ENCODE results near the gene PMF1.

Gene PMF1

DNA sequence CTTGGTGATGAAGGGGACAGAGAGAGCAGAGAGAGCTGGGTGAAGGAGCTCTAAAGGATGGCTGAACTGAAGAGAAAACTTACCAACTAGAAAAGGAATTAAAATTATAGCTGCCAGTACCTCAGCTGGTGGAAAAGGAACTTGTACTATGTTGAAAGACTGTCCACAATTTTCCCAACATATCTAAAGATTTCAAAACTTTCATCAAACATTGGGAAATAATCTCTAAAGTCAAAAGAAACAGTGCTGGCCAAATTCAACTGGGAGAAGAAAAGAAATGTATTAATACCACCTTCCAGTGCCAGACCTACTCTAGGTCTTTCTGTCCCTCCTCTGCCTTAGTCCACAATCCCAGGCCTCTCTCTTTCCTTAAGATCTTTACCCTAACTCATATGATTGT lies 63.7 kb downstream of the PMF1 start:
- DNase-seq = no peak

DNA sequence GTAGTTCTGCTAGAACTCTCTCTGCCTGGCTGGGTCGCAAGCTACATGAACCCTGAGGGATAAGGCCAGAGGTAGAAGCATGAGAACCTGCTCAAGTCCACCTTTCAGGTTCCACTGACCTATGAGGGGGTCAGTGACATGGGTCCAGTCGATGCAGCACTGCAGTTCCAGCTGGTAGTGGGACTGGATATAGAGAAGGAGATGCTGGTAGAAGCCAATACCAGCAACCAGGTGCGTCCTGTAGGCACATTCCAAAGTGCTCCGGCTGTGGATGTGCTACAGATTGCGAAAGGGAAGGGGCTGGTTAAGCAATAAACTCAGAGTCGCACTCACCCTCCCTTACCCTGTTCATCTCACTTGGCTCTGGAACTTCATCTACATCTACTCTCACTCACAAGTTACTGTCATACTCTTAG lies 64.2 kb downstream of the PMF1 start:
- no peak for DNase-seq

DNA sequence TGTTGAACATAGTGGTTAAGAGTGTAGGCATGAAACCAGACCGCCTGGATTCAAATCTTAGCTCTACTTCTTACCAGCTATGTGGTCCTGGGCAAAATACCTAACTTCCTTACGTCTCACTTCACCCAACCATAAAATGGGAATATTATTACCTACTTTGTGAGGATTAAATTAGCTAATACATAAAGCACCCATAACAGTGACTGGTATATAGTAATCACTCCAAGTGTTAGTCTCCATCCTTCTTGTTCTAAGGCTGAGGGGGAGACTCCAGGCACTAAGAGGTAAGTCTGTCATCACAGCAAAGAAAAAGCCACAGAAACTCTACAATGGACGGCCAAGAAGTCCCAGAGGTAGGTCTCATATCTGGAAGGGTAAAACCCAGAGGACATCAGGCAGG lies 67.0 kb downstream of the PMF1 start:
- no peak for DNase-seq

DNA sequence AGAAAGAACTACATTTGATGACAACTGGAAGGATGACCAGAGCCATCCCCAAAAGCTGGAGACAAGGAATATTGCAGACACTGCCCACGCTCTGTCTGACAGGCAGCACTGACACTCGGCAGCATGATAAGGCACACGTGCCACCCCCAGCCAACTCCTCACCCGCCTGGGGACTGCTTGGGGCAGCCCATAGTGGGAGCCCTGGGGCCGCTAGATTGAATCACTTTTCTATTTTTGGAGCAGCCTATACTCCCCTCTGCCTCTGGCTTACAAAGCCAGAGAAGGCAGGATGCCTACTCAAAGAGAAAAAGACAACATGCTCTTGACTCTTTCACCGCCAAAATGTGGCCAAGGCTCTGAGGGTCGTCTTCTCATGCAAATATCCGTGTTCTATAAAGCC lies 68.5 kb downstream of the PMF1 start:
- DNase-seq = no peak

DNA sequence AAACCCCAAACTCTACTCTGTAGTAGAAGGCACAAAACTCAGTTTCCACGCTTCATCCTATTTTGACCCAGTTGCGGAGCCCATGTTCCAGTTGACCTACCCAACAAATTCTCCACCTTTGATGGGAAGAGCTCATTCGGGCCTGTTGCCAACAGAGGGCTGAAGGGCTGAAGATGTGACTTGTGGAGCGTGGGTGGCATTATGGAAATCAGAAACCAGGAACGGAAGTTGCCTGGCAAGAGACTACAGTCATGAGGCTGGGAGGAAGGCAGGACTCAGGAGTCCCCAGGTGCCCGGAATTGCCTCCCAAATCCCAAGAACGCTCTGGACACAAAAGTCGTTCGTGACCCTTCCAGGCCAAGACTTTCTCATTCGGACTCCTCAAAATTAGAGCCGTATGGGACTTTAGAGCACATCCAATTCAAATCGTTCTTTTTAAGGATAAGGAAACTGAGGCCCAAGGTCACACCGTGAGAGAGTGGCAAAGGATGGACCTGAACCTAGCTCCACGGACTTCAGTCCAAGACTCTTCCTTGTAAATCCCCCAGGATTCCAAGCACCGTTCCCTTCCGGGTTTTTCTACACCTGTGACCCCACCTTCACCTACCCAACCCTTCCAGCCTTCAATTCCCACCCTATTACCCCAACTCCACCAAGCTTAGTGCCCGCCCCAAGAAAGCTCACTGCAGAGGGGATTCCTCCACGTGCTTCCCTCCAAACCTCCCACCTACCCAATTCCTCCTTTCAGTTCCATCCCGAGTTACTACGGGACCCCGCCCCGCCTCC lies 69.1 kb downstream of the PMF1 start:
- DNase-seq = peak in 1 of 2 experiments; percentile 8

- peak; percentile 95 to 97 for DNase-seq
Observed at GRCh38 chr1:156282479-156283222, 69.8 kb downstream of the PMF1 start, which contains the start of gene SMG5. Gene SMG5, minus strand, starts transcription at chr1:156282825. Its CDS starts 145 bp downstream, at chr1:156282680.

DNA sequence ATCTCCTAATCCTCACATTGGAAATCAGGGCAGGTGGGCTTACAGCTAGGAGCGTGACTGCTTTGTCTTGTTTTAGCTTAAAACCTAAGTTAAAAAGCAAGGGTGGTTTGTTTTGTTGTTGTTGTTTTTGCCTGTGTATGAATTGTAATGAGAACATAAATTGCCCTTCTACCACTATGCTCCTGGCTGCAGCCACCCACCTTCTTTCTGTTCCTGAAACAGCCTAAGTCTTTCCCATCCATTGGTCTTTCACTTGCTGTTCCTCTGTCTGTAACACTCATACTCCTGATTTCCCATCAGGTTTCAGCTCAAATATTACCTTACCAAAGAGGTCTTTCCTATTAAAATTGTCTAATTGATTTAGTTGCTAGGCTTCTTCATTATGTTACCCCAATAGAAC lies 70.7 kb downstream of the PMF1 start:
- DNase-seq = no peak

- no peak for DNase-seq
Observed at GRCh38 chr1:156284112-156284511, 71.3 kb downstream of the PMF1 start, which contains the start of gene TMEM79. Gene TMEM79, plus strand, starts transcription at chr1:156284325. Its CDS starts 902 bp downstream, at chr1:156285227.

DNA sequence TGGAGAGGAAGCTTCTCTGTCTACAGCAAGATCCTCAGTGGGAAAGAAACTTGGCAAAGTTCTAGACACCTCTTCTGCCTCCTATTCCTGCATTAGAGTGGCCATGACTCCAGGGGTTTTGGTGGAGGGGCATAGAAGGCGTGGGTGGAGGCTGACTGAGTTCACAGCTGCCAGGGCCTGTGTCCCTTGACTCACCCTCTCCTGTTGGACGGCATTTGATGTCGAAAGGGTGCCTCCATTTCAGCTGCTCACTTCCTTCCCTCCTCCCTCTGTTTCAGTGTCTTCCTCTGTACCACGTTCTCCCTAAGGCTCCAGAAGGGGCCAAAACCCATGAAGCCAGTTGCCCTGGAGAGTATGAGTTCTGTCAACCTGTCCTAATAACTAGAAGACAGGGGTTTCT lies 72.0 kb downstream of the PMF1 start:
- no peak for DNase-seq

- DNase-seq = no peak
Observed at GRCh38 chr1:156285437-156285836, 72.6 kb downstream of the PMF1 start.

DNA sequence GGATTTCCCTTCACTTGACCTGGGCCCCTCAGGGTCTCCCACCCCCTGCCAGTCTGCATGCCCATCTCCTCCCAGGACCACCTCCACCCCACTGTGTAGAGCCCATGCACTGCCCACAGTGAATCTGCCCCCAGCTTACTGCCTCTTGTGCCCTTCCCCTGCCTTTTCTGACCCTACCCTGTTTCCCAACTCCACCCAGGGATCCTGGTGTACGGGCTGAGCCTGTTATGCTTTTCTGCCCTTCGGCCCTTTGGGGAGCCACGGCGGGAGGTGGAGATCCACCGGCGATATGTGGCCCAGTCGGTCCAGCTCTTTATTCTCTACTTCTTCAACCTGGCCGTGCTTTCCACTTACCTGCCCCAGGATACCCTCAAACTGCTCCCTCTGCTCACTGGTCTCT lies 73.3 kb downstream of the PMF1 start:
- DNase-seq = no peak
